GM12865 (cell line): ENCODE data around the gene NPC1L1.

Experiments
- DNase-seq: peaks from one replicate; pipeline ENCODE4 v3.0.0; 2010; ENCODE audit warnings: low read depth
- H3K4me3 ChIP-seq: 2 replicates; pipeline ENCODE4 v1.5.1; 2011; ENCODE audit warnings: mild to moderate bottlenecking, low read depth, low read length, control low read depth
- CTCF ChIP-seq: IDR thresholded peaks from 2 replicates; pipeline ENCODE4 v1.5.1; 2011; ENCODE audit warnings: low read length, control low read depth, low read depth, inconsistent platforms; ENCODE audit not compliant: insufficient read depth; ENCODE audit errors: missing control alignments

Gene NPC1L1

GRCh38 chr7:44498230-44498954, 42.7 kb downstream of the NPC1L1 start:
- no peak for TF ChIP-seq CTCF
- no peak for DNase-seq

GRCh38 chr7:44497155-44498027, 43.7 kb downstream of the NPC1L1 start:
- no peak overlapping the region for H3K4me3 ChIP-seq
- DNase-seq: no peak
- TF ChIP-seq CTCF: no peak

More at GRCh38 chr7:44498230-44498954, 42.7 kb downstream of the NPC1L1 start:
- H3K4me3 ChIP-seq: no peak overlapping the region

GRCh38 chr7:44496385-44496784, 44.7 kb downstream of the NPC1L1 start:
- DNase-seq: no peak
- H3K4me3 ChIP-seq: no peak overlapping the region
- no peak for TF ChIP-seq CTCF

GRCh38 chr7:44494960-44495359, 46.2 kb downstream of the NPC1L1 start:
- DNase-seq: no peak
- no peak overlapping the region for H3K4me3 ChIP-seq
- TF ChIP-seq CTCF: no peak

GRCh38 chr7:44491229-44491628, 49.9 kb downstream of the NPC1L1 start:
- DNase-seq: no peak
- no peak for TF ChIP-seq CTCF
- peak overlapping the region; percentile 74 for H3K4me3 ChIP-seq

GRCh38 chr7:44490351-44491200, 50.6 kb downstream of the NPC1L1 start, which contains the start of gene NUDCD3:
Gene NUDCD3 (minus strand): TSS chr7:44490658. CDS start chr7:44490600, 58 bp downstream.
- H3K4me3 ChIP-seq: peak within 1 kb of the TSS; percentile 74
- DNase-seq: peak; percentile 91
- no peak for TF ChIP-seq CTCF
